ENCODE data around the gene VWA3B. TPM values are rescaled to one million over a fixed set of nuclear protein-coding genes. Genes with fewer than 3 reads are reported as not detected.

VWA3B gene
- total RNA-seq, 1 donor from 2014 or later, result not detected

GRCh38 chr2:98155291-98155690 is 68.3 kb downstream of the VWA3B start:
- DNase-seq (ENCODE audit: low read depth), result no peak
- H3K27me3 ChIP-seq (ENCODE audit: control insufficient read depth, insufficient read depth, low read length), result peaks cover 2% of the 10 kb centered on the region
- H3K4me3 ChIP-seq (ENCODE audit: low read depth, low read length), result no peak overlapping the region
- no peak for TF ChIP-seq CTCF (IDR thresholded peaks at IDR 0.05; ENCODE audit: insufficient read depth, low read length, poor library complexity, severe bottlenecking)
- H3K36me3 ChIP-seq (ENCODE audit: control insufficient read depth, insufficient read depth, low read length), result no peaks in the 10 kb centered on the region

GRCh38 chr2:98155716-98156115 is 68.7 kb downstream of the VWA3B start:
- Histone ChIP-seq H3K27me3 (ENCODE audit: control insufficient read depth, insufficient read depth, low read length) (peaks cover 2% of the 10 kb centered on the region), H3K4me3 (ENCODE audit: low read depth, low read length) (no peak overlapping the region), H3K36me3 (ENCODE audit: control insufficient read depth, insufficient read depth, low read length) (no peaks in the 10 kb centered on the region)
- TF ChIP-seq CTCF (IDR thresholded peaks at IDR 0.05; ENCODE audit: insufficient read depth, low read length, poor library complexity, severe bottlenecking), result no peak
- DNase-seq (ENCODE audit: low read depth), result no peak

- Histone ChIP-seq H3K36me3 (ENCODE audit: control insufficient read depth, insufficient read depth, low read length) (no peaks in the 10 kb centered on the region), H3K4me3 (ENCODE audit: low read depth, low read length) (no peak overlapping the region), H3K27me3 (ENCODE audit: control insufficient read depth, insufficient read depth, low read length) (peaks cover 2% of the 10 kb centered on the region)
- no peak for DNase-seq (ENCODE audit: low read depth)
- no peak for TF ChIP-seq CTCF (IDR thresholded peaks at IDR 0.05; ENCODE audit: insufficient read depth, low read length, poor library complexity, severe bottlenecking)
These were observed 69.3 kb downstream of the VWA3B start for GRCh38 chr2:98156304-98156703.

GRCh38 chr2:98157557-98157956 is 70.6 kb downstream of the VWA3B start:
- no peak for DNase-seq (ENCODE audit: low read depth)
- TF ChIP-seq CTCF (IDR thresholded peaks at IDR 0.05; ENCODE audit: insufficient read depth, low read length, poor library complexity, severe bottlenecking), result no peak
- H3K27me3 ChIP-seq (ENCODE audit: control insufficient read depth, insufficient read depth, low read length), result peaks cover 2% of the 10 kb centered on the region
- no peaks in the 10 kb centered on the region for H3K36me3 ChIP-seq (ENCODE audit: control insufficient read depth, insufficient read depth, low read length)
- no peak overlapping the region for H3K4me3 ChIP-seq (ENCODE audit: low read depth, low read length)

GRCh38 chr2:98158305-98158704 is 71.3 kb downstream of the VWA3B start:
- no peak for TF ChIP-seq CTCF (IDR thresholded peaks at IDR 0.05; ENCODE audit: insufficient read depth, low read length, poor library complexity, severe bottlenecking)
- Histone ChIP-seq H3K36me3 (ENCODE audit: control insufficient read depth, insufficient read depth, low read length) (no peaks in the 10 kb centered on the region), H3K27me3 (ENCODE audit: control insufficient read depth, insufficient read depth, low read length) (peaks cover 2% of the 10 kb centered on the region), H3K4me3 (ENCODE audit: low read depth, low read length) (no peak overlapping the region)
- DNase-seq (ENCODE audit: low read depth), result no peak

- TF ChIP-seq CTCF (IDR thresholded peaks at IDR 0.05; ENCODE audit: insufficient read depth, low read length, poor library complexity, severe bottlenecking), result no peak
- peaks cover 2% of the 10 kb centered on the region for H3K27me3 ChIP-seq (ENCODE audit: control insufficient read depth, insufficient read depth, low read length)
- H3K4me3 ChIP-seq (ENCODE audit: low read depth, low read length), result no peak overlapping the region
- H3K36me3 ChIP-seq (ENCODE audit: control insufficient read depth, insufficient read depth, low read length), result no peaks in the 10 kb centered on the region
- no peak for DNase-seq (ENCODE audit: low read depth)
These were observed 73.6 kb downstream of the VWA3B start for GRCh38 chr2:98160554-98160953.

Data from kidney epithelial cell (primary cell).